Keratinocyte (primary cell): ENCODE measurements around the gene FOXJ2.

Source experiments
- EZH2 ChIP-seq: IDR thresholded peaks from one replicate; pipeline ENCODE4 v1.6.1; 2012; ENCODE audit warnings: inconsistent platforms, mild to moderate bottlenecking, low read length, moderate library complexity
- TF ChIP-seq, protein P1 (sequence below), 3 experiments: IDR thresholded peaks in 1 of 3; conservative IDR thresholded peaks in 1 of 3; optimal IDR thresholded peaks in 1 of 3; 2 replicates in 2 of 3; 3 replicates in 1 of 3; pipeline versions ENCODE3 to v1.5.1; 2011; ENCODE audit warnings: low read length in 3 of 3, mild to moderate bottlenecking in 3 of 3, moderate library complexity in 2 of 3, control low read depth in 1 of 3, inconsistent platforms in 1 of 3; ENCODE audit not compliant: insufficient read depth in 2 of 3; ENCODE audit errors: extremely low read depth in 1 of 3

DNA sequence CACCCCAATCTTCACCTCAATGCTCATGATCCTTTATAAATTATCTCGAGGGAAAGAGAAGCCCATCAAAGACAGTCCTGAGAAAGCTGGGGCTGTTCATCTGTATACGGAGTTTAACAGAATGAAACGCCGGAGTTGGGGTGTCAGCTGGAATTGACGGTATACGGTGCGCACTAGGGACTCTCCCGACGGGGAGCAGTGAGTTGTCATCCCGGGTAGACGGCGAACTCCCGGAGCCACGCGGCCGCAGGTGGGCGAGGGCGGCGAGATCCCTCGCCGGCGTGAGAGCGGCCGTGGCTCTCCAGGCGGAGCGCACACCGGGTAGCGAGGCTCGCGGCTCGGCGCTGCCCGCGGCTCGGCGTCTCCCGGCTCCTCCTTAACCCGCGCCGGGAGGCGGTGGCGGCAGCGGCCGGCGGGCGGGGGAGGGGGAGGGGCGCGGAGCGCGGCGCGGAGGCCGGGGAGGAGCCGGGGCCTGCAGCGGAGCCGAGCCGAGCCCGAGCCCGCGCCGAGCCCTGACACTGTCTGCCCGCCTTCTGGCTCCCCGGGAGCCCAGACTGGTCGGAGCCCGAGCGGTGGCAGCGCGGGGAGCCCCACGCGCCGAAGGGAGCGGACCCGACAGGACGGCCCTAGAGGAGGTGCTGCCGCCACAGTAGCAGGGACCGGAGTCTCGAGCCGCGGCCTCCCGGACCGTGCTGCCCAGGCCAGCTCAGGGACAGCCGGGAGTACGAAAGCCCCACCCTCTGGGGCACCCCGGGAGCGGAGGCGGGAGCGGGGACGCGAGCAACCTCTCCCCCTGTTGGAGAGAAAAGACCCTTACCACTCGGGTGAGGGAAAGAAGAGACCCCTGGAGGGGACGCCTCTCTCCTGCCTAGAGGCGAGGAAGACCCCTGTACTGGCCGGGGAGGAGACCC is at the start of gene FOXJ2:
- TF ChIP-seq EZH2: no peak
- TF ChIP-seq, protein P1, sequence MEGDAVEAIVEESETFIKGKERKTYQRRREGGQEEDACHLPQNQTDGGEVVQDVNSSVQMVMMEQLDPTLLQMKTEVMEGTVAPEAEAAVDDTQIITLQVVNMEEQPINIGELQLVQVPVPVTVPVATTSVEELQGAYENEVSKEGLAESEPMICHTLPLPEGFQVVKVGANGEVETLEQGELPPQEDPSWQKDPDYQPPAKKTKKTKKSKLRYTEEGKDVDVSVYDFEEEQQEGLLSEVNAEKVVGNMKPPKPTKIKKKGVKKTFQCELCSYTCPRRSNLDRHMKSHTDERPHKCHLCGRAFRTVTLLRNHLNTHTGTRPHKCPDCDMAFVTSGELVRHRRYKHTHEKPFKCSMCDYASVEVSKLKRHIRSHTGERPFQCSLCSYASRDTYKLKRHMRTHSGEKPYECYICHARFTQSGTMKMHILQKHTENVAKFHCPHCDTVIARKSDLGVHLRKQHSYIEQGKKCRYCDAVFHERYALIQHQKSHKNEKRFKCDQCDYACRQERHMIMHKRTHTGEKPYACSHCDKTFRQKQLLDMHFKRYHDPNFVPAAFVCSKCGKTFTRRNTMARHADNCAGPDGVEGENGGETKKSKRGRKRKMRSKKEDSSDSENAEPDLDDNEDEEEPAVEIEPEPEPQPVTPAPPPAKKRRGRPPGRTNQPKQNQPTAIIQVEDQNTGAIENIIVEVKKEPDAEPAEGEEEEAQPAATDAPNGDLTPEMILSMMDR (optimal IDR thresholded peaks at IDR 0.05 in 1 of 3, IDR thresholded peaks at IDR 0.05 in 1 of 3, conservative IDR thresholded peaks at IDR 0.05 in 1 of 3; ENCODE audit: extremely low read depth in 1 of 3, insufficient read depth in 2 of 3, low read length in 3 of 3): no peak
